ENCODE results near the gene THUMPD3. TPM values are rescaled to one million over a fixed set of nuclear protein-coding genes. Genes with fewer than 3 reads are reported as not detected.

Gene THUMPD3
- total RNA-seq, 2 donors from 2014 or later = 46.2 to 53.9 TPM

GRCh38 chr3:9397906-9398699, 35.2 kb downstream of the THUMPD3 start:
- peaks cover 37% of the 10 kb centered on the region for H3K4me1 Mint-ChIP-seq
- ATAC-seq (replicated peaks) = no peak
- H3K27me3 Mint-ChIP-seq = no peaks in the 10 kb centered on the region
- H3K4me3 Mint-ChIP-seq = peak overlapping the region; percentile 98
- no peaks in the 10 kb centered on the region for H3K9me3 Mint-ChIP-seq
- H3K36me3 Mint-ChIP-seq (ENCODE audit: low read depth) = peaks cover 80% of the 10 kb centered on the region
- H3K27ac Mint-ChIP-seq = peak overlapping the region; percentile 98

DNA sequence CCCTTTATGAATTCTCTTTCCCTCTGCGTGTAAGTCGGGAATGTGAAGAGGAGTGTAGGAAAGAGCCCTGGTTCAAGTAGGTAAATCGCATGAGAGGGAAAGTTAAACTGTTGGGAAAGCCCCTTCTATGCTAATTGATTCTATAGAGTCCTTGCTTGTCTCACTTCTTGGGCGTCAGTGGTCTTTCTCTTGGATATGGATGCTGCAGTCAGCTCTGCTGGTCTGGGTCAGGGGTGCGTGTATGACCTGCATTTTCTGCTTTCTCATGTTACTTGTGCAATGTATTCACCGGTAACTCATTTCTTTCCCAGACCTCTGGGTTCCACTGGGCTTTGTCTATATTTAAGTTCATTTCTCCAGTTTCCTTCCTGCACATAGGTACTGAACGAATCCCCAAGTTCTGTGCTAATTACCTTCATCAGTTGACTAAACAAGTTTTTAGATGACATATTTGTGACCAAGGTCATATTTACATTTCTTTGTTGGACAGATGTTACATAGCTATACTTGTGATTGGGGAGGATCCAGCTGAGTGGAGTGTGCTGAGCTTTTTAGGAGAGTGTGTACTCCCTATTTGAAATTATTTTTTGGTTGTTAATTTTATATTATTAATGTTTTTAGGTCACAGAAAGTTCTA, 36.0 kb downstream of the THUMPD3 start:
- ATAC-seq (replicated peaks) = no peak
- no peaks in the 10 kb centered on the region for H3K9me3 Mint-ChIP-seq
- H3K36me3 Mint-ChIP-seq (ENCODE audit: low read depth) = peaks cover 73% of the 10 kb centered on the region

GRCh38 chr3:9399337-9399703, 36.5 kb downstream of the THUMPD3 start:
- Mint-ChIP-seq H3K27me3 (no peaks in the 10 kb centered on the region), H3K27ac (peak overlapping the region; percentile 98), H3K4me3 (peak overlapping the region; percentile 98), H3K4me1 (peaks cover 35% of the 10 kb centered on the region), H3K9me3 (no peaks in the 10 kb centered on the region), H3K36me3 (ENCODE audit: low read depth) (peaks cover 68% of the 10 kb centered on the region)
- no peak for ATAC-seq (replicated peaks)

More for the DNA sequence above, 36.0 kb downstream of the THUMPD3 start:
- peak overlapping the region; percentile 98 for H3K4me3 Mint-ChIP-seq
- H3K27ac Mint-ChIP-seq = peak overlapping the region; percentile 98
- peaks cover 37% of the 10 kb centered on the region for H3K4me1 Mint-ChIP-seq
- H3K27me3 Mint-ChIP-seq = no peaks in the 10 kb centered on the region

GRCh38 chr3:9399746-9400145, 36.9 kb downstream of the THUMPD3 start:
- Mint-ChIP-seq H3K27me3 (no peaks in the 10 kb centered on the region), H3K9me3 (no peaks in the 10 kb centered on the region), H3K4me3 (peak overlapping the region; percentile 98), H3K36me3 (ENCODE audit: low read depth) (peaks cover 64% of the 10 kb centered on the region), H3K27ac (peak overlapping the region; percentile 98), H3K4me1 (peaks cover 35% of the 10 kb centered on the region)
- ATAC-seq (replicated peaks) = no peak

GRCh38 chr3:9400616-9401015, 37.8 kb downstream of the THUMPD3 start:
- H3K27ac Mint-ChIP-seq = peak overlapping the region; percentile 98
- peaks cover 38% of the 10 kb centered on the region for H3K4me1 Mint-ChIP-seq
- no peaks in the 10 kb centered on the region for H3K27me3 Mint-ChIP-seq
- peak overlapping the region; percentile 98 for H3K4me3 Mint-ChIP-seq
- no peaks in the 10 kb centered on the region for H3K9me3 Mint-ChIP-seq
- ATAC-seq (replicated peaks) = no peak
- H3K36me3 Mint-ChIP-seq (ENCODE audit: low read depth) = peaks cover 55% of the 10 kb centered on the region

GRCh38 chr3:9401986-9402385, 39.1 kb downstream of the THUMPD3 start:
- Mint-ChIP-seq H3K27ac (no peak overlapping the region), H3K27me3 (no peaks in the 10 kb centered on the region), H3K36me3 (ENCODE audit: low read depth) (peaks cover 46% of the 10 kb centered on the region), H3K9me3 (no peaks in the 10 kb centered on the region), H3K4me1 (peaks cover 41% of the 10 kb centered on the region), H3K4me3 (peak overlapping the region; percentile 98)
- ATAC-seq (replicated peaks) = no peak

DNA sequence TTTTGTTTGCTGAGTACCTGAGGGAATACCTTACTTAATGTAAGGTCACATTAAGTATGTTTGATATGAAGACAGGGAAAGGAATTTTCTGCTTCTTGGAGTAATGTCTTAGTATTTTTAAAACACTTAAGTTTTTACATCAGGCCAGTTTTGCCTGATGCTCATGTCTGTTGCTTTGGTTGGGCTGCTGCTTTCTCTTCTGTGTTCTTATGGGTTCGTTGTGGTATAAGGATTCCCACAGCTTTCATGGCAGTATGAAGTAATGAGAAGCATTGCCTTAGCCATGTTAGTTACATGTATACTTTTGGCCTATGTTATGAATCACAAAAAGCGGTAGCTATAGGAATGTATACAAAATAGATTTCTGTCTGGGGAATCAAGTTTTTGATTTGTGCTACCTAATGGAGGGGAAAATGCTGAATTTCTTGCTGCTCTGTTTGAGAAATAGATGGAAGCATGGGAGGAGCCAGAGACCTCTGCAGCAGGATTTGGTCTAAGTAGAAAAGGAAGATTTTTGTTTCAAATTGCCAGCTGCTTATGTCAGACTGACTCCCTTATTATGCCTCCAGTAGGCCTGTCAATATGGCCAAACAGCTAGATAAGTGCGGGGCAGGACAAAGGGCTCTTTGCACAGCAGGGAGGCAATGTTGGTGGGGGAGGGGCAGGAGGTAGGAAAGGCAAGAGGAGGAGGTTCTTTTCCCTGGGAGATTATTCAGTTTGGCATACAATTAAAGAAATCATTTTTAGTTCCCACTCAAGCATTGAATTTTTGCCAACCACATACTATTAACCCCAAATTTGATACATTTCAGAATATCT, 39.8 kb downstream of the THUMPD3 start:
- peak overlapping the region; percentile 98 for H3K4me3 Mint-ChIP-seq

DNA sequence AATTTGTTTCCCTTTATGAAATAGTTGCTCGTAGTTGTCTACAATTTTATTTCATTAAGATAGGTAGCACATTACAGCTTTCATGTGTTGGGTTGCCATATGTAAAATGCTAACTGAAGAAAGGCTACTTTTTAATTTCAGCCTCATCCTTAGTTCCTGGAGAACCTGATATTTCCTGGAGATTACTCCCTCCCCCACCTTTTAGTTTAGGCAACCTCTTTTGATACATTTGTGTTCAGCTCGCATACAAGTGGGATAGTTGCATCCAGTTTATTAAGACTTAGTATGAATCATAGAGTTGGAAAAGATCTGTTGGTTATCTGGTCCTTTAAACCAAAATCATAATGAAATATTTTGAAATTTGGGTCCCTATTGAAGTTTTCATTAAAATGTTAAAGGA, 40.6 kb downstream of the THUMPD3 start:
- H3K9me3 Mint-ChIP-seq = no peaks in the 10 kb centered on the region
- no peak overlapping the region for H3K27ac Mint-ChIP-seq
- ATAC-seq (replicated peaks) = no peak
- peaks cover 41% of the 10 kb centered on the region for H3K4me1 Mint-ChIP-seq
- H3K27me3 Mint-ChIP-seq = no peaks in the 10 kb centered on the region
- peaks cover 40% of the 10 kb centered on the region for H3K36me3 Mint-ChIP-seq (ENCODE audit: low read depth)
- H3K4me3 Mint-ChIP-seq = no peak overlapping the region

More for the DNA sequence above, 39.8 kb downstream of the THUMPD3 start:
- Mint-ChIP-seq H3K36me3 (ENCODE audit: low read depth) (peaks cover 42% of the 10 kb centered on the region), H3K9me3 (no peaks in the 10 kb centered on the region), H3K27me3 (no peaks in the 10 kb centered on the region), H3K4me1 (peaks cover 41% of the 10 kb centered on the region), H3K27ac (no peak overlapping the region)
- no peak for ATAC-seq (replicated peaks)

DNA sequence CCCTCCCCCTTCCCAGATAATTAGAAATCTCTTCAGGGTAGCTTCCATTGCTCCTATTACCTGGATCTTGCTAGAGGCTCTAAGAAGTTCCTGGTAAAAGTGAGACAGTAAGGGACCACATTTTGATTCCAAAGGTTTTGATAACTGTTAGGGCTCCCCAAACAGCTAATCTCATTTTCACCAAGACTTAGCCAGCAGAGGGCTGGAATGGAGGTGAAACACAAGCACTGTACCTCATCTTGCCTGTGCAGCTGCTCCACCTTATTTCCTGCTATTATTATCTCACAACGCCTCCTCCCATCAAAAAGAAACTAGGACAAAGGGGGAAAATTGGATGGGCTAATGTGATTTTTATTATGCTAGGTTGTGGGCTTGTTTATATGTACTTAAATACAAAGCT, 41.8 kb downstream of the THUMPD3 start:
- H3K9me3 Mint-ChIP-seq = no peaks in the 10 kb centered on the region
- ATAC-seq (replicated peaks) = no peak

GRCh38 chr3:9405756-9406155, 42.9 kb downstream of the THUMPD3 start:
- H3K4me1 Mint-ChIP-seq = peaks cover 52% of the 10 kb centered on the region
- no peak for ATAC-seq (replicated peaks)

More for the DNA sequence above, 41.8 kb downstream of the THUMPD3 start:
- peaks cover 50% of the 10 kb centered on the region for H3K4me1 Mint-ChIP-seq
- H3K36me3 Mint-ChIP-seq (ENCODE audit: low read depth) = peaks cover 40% of the 10 kb centered on the region
- H3K27me3 Mint-ChIP-seq = no peaks in the 10 kb centered on the region
- H3K27ac Mint-ChIP-seq = no peak overlapping the region
- peak overlapping the region; percentile 50 for H3K4me3 Mint-ChIP-seq

GRCh38 chr3:9406856-9407626, 44.2 kb downstream of the THUMPD3 start:
- H3K4me1 Mint-ChIP-seq = peaks cover 43% of the 10 kb centered on the region
- no peak overlapping the region for H3K27ac Mint-ChIP-seq
- H3K4me3 Mint-ChIP-seq = no peak overlapping the region
- peaks cover 23% of the 10 kb centered on the region for H3K36me3 Mint-ChIP-seq (ENCODE audit: low read depth)
- ATAC-seq (replicated peaks) = no peak
- H3K27me3 Mint-ChIP-seq = no peaks in the 10 kb centered on the region
- no peaks in the 10 kb centered on the region for H3K9me3 Mint-ChIP-seq

More at GRCh38 chr3:9405756-9406155, 42.9 kb downstream of the THUMPD3 start:
- no peak overlapping the region for H3K27ac Mint-ChIP-seq
- no peaks in the 10 kb centered on the region for H3K27me3 Mint-ChIP-seq
- H3K4me3 Mint-ChIP-seq = peak overlapping the region; percentile 2
- no peaks in the 10 kb centered on the region for H3K9me3 Mint-ChIP-seq
- H3K36me3 Mint-ChIP-seq (ENCODE audit: low read depth) = peaks cover 36% of the 10 kb centered on the region

DNA sequence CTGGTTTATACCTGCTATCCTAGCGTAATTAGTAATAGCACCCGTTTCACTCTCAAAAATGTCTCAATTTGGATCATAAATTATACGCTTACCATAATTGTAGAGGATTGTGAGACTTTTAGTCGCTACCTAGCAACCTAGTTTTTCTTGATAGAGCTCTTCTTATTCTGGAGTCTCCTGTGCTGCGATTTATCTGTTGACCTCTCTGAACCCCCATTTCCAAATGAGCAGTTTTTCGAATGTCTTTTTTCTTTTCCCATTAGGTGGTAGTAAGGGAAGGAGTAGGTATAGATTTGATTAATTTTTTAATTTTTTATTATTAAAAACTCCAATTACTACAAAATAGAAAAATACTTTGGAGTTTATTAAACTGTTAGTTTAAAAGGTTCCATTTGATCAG, 45.2 kb downstream of the THUMPD3 start:
- Mint-ChIP-seq H3K36me3 (ENCODE audit: low read depth) (peaks cover 18% of the 10 kb centered on the region), H3K27me3 (no peaks in the 10 kb centered on the region), H3K9me3 (no peaks in the 10 kb centered on the region), H3K27ac (no peak overlapping the region), H3K4me3 (no peak overlapping the region), H3K4me1 (peaks cover 34% of the 10 kb centered on the region)
- no peak for ATAC-seq (replicated peaks)

- Mint-ChIP-seq H3K4me1 (peaks cover 37% of the 10 kb centered on the region), H3K36me3 (ENCODE audit: low read depth) (peaks cover 23% of the 10 kb centered on the region), H3K27me3 (no peaks in the 10 kb centered on the region), H3K9me3 (no peaks in the 10 kb centered on the region), H3K4me3 (no peak overlapping the region), H3K27ac (no peak overlapping the region)
- ATAC-seq (replicated peaks) = no peak
Measured at GRCh38 chr3:9408546-9408945, 45.7 kb downstream of the THUMPD3 start.
